Limb (tissue), 2 donors: ENCODE measurements around the gene ADNP.
"Not testable (repeated sequence)": the region's sequence is repeated elsewhere in the genome, so short reads cannot be mapped to it uniquely, and the experiment has no call there.

Source experiments
- DNase-seq, 2 donors: peaks; one replicate each; pipeline ENCODE4 v3.0.0-alpha.2; 2016; ENCODE audit errors: extremely low spot score in 2 of 2

The ADNP gene

DNA sequence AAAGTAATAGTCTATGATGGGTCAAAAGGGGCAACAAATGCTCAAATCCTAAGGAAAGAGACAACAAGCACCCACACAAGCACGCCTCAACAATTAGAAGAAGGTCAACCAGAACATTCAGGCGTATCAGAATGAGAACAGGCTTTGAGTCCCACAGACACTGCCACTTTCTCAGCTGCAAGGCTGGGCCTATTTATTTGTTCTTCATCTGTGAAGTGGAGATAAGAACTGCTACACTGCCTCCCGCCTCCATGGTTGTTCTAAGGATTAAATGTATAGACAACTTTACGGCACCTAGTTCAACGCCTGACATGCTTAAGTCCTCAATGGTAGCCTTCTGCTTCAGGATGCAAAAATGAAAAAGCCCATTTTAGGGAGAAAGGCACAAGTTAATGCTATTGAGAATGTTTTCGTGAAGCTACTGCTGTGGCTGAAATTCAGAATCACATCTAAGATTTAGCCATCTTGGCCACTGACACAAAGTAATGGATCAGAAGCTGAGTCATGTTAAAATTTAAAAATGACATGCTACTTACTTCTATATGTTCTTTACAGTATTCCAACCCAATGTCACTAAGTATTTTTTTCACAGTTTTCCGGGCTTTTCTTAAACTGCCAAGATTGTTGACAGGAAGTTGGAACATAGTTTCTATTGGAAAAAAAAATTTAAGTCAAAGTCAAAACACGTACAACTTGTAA is 27.7 kb downstream of the ADNP start:
- no peak for DNase-seq

DNA sequence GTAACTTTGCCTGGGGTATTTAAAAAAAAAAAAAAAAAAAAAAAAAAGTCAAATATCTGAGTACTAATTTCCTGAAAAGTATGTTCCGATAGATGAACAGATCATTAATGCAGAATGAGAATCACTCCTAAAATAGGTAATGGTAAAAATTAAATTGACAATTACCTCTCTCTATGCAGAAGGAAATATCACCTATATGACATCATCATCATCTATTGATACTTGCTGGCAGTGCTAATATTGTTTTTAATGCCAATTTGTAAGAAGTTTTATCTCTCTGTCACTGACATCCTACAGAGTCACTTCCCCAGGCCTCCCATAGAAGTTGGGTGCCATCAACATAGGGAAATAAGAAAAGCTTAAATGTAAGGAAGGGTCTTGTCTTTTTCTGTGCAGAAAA is 29.9 kb downstream of the ADNP start:
- no peak for DNase-seq

DNA sequence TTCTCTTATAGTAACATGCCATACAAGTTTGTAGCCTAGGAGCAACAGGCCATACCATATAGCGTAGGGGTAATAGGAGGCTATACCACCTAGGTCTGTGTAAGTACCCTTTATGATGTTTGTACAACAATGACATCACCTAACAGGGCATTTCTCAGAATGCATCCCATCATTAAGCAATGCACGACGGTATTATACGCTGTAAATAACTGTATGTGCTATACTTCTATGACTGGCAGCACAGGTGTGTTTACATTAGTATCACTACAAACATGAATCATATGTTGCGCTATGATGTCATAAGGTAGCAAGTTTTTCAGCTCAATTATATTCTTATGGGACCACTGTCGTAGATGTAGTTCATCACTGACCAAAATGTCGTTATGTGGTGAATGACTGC is 31.0 kb downstream of the ADNP start:
- DNase-seq, result no peak

DNA sequence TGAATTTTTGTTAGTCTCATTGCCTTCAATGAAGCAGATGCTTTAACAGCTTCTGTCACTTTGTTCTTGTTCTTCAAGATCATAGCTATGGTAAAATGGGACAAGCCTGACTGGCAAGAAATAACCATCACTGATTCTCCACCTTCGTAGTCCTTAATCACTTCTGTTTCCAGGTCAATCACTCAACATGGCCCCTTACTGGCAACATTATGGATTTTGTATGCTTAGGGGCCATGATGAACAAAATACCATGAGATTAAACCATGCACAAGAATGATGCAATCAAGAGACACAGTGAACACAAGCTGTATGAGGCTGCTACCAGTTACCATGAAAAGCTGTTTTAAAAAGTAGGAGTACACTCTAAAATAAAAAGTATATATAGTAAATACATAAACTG is 32.8 kb downstream of the ADNP start:
- no peak for DNase-seq

DNA sequence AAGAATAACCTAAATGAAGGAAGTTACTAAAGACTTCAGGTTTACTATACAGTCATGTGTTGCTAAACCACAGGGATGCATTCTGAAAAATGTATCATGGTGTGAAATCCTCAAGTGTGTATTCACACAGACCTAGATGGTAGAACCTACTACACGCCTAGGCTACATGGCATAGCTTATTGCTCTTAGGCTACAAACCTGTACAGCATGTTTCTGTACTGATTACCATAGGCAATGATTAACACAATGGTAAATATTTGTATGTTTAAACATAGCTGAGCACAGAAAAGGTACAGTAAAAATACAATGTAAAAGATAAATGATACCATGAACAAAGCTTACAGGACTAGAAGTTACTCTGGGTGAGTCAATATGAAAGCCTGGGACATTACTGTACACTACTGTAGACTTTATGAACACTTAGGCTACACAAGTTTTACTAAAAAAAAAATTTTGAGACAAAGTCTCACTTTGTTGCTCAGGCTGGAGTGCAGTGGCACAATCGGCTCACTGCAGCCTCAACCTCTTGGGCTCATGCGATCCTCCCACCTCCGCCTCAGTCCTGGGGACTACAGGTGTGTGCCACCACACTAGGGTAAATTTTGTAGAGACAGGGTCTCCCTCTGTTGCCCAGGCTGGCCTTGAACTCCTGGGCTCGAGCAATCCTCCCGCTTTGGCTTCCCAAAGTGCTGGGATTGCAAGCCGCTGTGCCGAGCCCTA is 36.0 kb downstream of the ADNP start:
- DNase-seq, result no peak

DNA sequence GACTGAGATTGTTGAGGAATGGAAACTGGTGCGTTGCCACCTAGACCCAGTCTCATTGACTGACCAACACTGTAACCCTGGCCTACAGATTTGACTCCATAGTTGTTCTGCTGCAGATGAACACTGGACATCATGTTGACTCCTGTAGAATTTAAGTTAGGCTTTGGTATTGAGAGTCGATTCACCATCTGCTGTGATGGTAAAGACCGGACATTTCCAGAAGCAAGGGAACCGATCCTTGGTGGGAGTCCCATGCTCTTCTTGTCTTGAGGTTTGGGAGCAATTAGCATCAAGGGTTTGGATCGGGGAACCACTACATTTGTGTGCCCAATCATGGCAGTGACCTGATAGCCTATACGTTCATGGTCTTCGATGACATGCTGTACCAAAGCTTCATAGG is 37.6 kb downstream of the ADNP start:
- no peak for DNase-seq

DNA sequence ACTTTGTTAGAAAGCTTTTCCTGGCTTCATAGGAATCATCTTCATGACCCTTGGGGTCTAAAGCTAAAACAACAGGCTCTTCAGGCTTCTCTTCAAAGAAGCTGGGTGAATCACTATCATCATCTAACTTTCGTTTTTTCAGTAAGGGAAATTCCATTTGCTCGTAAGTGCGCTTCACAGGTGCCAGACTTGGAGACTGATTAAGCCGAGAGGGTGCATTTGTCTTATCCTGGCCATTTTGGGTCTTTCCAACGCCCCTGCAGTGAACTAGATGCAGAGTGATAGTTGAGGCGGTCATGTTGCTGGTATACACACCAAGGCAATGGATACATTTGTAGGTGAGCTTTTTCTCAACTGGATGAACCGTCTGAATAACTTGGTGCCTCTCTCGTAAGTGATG is 38.8 kb downstream of the ADNP start:
- DNase-seq, result no peak

DNA sequence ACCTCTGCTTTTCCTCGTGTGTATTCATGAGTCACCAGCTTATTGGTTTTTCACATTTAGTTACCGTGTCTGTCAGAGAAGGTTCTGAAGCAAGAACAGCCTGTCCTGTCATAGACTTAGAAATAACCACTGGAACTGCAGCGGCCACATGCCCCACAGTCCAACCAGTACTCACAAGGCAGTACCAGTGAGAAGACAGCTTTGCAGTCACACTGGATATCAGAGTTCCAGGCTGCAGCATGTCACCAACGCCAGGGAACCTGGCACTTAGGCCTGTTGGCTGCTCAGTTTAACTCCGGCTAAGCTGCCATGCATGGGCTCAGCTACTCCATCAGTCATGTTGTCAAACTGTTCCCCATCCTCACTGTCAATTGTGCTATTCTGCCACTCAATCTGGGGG is 40.1 kb downstream of the ADNP start:
- DNase-seq, result no peak

DNA sequence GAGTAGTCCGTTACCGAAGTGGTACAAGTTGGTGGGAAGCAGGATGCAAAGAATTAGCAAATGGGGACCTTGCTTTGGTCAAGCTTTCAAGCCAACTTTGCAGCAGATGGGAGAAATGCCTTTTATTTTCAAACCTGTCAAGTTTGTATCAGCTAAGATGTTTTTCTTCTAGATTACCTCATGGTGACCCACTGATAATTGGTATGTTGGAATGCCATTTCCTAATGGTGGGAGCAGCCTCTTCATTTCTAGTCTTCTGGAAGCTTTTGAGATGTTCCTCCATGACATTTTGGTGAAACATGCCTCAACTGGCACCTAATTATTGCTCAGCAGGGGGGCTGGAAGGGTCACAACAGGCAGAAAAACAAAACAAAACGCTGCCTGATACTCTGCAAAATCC is 43.7 kb downstream of the ADNP start:
- no peak for DNase-seq

DNA sequence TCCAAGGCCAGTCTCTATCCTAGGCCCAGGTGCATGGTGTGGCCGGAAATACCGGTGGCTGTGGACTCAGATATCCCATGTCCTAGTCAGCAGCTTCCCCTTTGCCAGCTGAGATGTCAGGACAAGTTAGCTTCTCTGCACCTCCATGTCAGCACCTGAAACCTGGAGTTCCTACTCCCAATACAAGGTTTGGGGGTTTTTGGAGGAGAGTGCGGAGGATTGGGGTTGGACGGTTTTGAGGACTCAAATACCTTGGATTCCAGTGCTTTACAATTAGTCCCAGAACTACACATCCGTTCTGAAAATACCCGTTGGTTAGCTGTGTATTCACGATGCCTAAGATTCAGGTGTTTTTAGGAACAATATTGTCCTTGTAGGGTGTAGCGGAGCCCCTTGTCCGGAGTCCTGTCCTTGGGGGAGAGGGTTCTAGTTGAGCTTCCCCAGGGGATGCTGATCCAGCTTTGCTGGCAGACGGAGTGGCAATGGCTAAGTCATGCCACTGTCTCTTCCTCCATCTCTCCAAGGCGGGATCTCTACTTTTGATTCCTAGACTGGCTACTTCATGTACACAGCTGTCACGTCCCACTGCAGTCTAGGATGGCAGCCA is 45.0 kb downstream of the ADNP start:
- DNase-seq, result no peak

DNA sequence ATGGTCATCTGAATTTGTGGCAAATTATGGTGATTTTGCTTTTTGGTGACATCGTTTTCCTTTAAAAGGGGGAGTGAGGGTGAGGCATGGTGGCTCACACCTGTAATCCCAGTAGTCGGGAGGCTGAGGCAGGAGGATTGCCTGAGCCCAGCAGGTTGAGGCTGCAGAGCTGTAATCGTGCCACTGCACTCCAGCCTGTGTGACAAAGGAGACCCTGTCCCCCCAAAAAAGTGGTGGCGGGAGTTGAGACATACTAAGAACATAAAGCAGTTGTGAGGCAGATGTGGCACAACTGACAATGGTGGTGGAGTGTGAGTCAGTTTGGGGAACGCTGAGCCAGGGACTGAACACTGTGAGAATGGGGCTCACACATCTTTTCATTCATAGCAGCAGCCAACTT is 45.5 kb downstream of the ADNP start:
- no peak for DNase-seq

DNA sequence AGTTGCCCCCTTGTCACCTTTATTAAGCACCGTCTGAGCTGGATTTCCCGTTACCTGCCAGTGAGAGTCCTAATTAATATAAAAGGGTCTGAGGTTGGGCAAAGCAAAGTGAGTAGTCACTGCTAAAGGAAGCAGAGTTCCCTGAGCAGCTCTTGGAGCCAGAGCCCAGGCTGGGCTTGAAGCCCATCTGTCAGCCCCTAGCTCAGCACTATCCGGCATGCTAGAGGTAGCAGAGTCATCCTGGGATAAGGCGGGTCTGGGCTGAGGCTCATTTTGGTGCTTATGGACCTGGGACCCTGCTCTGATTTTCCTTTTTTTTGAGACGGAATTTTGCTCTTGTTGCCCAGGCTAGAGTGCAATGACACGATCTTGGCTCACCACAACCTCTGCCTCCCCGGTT is 46.2 kb downstream of the ADNP start:
- no peak for DNase-seq

DNA sequence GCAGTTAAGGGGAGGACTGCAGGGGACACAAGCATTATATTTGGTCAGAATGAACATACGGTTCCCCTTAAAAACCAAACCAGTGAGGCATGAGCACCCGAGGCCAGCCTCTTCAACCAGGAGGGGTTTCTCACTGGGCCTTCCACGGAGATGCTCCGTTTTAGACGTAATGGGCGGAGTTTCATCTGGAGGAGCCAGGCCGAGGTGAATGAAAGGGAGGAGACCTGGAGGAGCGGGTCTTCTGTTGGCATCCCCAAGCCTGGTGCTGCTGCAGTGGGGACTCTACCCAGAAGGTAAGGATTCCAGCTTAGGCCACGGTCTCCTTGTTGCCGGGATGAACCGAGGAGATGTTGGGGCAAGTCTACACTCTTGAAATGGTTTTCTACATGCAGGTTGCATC is 47.4 kb downstream of the ADNP start:
- no peak for DNase-seq

DNA sequence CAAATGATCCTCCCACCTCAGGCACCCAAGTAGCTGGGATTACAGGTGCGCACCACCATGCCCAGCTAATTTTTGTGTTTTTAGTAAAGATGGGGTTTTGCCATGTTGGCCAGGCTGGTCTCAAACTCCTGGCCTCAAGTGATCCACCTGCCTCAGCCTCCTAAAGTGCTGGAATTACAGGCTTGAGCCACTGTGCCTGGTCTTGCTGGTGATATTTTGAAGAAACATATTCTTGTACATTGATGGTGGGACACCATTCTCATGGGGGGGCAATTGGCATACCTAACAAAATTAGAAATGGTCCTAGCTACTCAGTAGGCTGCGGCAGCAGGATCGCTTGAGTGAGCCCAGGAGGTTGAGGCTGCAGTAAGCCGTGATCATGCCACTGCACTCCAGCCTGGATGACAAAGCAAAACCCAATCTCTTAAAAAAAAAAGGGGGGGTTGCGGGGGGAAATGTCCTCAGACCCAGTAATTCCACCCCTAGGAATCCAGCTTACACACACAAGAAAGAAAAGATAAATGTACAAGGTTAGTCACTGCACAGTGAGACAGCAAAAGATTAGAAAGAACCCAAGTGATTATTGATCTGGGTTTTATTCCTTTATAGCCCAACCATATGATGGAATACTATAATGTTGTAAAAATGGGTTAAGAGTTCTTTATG is 49.3 kb downstream of the ADNP start:
- not testable (repeated sequence) for DNase-seq

DNA sequence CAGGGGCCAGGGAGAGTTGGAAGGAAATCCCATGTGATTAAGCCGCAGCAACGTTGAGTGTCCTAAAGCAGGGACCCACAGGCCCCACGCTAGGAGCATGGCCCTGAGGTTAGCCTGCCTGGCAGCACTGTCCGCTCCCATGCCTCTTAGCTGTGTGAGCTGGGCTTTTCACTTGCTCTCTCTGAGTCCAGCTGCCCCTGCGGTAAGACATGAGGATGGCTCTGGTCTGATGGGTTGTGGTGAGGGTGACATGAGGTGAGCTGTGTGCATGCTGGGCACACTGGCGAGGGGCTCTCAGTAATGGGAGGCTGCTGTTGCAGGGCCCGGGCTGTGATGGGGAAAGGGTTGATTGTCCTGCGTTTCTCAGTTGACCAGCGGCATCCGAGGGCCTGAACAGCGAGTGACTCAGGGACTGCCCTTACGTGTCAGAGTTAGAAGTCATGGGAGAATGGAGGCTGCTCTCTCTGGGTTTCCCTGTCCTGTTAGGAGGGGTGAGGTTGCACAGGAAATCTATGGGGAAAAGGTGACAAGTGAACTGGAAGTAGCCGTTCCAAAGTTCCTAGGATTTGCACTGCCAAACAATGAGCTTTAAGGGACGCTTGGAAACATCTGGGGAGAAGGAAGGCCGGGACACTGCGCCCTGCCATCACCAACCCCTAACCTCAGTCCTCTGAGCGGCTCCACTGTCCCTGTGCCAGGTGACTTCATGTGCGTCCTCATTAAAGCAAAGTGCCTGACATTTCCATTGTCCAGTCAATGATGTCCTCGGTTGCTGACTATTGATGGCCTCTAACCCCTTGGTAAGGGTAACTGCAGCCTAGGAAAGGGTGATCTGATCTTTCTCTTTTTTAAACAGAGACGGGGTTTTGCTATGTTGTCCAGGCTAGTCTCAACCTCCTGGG is 51.3 kb downstream of the ADNP start:
- DNase-seq, result no peak

DNA sequence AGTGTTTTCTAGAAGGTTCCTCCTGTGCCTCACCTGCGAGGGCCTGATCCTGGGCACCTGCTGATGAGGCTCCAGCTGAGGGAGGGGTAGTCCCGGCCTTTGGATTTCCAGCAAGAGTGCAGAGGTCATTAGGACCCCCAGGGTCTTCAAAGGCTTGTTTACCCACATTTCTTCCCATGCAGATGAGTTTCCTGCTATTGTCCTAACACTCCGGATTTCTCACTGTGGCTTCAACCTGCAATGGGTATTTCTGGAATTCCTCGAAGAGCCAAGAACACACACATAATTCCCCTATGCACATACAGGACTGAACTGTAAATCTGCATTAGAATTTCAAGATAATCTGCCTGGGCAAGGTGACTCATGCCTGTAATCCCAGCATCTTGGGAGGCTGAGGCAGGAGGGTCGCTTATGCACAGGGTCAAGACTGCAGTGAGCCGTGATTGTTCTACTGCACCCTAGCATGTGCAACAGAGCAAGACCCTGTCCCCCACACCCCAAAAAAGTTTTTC is 53.9 kb downstream of the ADNP start:
- no peak for DNase-seq

DNA sequence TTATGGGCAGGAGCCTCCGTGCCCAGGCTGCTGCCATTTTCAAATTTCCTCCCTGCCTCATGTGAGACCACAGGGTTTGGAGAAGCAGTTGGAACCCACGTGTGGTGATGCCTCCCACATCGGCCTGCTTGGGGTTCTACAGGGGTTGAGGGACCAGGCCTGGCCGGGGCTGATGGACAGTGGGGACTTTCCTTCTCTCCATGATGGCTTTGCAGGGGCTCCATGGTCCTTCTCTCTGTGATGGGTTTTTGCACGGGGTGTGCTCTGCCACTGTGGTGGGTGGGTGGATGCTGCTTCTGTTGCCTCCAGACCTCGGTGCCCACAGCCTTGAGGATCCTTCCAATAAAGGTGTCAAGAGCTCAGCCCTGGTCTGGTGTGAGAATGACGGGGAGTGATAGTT is 54.4 kb downstream of the ADNP start:
- DNase-seq, result no peak

DNA sequence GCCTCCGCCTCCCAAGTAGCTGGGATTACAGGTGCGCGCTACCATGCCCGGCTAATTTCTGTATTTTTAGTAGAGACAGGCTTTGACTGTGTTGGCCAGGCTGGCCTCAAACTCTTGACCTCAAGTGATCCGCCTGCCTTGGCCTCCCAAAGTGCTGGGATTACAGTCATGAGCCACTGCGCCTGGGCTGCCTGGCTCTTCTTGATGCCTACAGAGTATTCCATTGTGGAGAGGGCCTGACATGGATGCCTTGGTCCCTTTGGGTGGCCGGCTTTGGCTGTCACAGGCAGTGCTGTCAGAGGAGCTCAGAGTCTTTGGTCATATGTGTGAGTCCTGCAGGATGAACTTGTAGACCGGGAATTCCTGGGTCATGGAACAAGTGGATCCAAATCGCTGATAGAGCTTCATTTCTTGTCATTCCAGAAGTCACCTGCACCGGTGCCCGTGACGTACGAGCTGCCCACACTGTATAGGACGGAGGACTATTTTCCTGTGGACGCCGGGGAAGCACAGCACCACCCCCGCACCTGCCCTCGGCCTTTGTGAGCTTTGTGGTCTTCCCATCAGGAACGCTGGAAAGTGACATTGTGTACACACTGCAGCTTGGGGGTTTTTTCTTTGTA is 55.1 kb downstream of the ADNP start:
- DNase-seq, result no peak

DNA sequence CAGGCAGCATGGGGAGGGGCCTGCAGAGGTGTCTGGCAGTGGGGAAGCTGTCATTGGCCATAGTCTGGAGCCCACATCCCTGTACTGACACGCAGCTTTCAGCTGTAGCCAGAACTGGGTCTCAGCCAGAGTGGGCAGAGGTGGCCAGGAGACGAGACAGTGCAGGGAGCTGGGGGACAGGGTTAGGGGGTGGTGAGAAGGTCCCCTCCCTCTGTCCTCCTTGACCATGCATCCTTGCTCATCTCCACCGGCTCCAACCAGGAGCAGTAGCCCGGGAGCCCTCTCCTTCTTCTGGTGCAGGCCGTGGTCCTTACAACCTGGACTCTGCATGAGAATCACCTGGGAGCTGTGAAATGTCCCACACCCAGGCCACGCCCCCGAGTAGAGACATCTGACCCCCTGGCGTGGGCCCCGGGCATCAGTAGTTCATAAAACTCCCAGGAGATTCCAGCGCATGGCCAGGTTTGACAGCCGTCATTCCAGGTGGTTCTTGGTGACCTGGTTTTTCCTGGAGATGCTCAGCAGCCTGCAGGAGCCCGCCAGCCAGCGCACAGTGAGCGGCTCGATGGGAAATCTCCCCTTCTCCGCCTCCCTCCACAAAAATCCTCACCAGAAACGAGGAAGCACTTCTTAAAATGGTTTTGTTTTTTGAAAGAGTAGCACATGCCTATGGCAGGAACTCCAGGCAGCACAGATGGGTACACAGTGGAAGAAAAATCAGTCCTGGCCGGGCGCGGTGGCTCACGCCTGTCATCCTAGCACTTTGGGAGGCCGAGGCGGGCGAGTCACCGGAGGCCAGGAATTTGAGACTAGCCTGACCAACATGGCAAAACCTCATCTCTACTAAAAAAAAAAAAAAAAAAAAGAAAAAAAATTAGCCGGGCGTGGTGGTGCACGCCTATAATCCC is 56.2 kb downstream of the ADNP start:
- no peak for DNase-seq
